ENCODE measurements around the gene TAF1D.

Gene TAF1D

DNA sequence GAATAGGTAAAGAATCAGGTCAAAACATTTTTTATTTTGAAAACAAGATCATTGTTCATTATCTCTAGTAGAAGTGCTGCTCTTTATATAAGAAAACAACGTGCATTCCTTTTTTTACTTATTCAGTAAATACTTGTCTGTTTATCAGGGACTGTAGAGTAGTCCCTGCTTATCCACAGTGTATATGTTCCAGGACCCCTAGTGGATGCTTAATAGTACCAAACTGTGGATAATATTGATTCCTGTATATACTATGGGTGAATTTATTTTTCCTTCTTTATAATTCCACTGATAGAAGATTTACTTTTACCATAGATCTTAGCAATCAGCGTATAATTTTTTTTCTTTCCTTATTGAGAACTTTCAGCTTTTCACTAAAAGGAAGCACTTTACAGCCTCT lies 47.2 kb downstream of the TAF1D start:
- Histone ChIP-seq H3K4me3 (ENCODE audit: control insufficient read depth in 1 of 7, extremely low read depth in 1 of 7, insufficient read depth in 4 of 7, low read depth in 2 of 7, low read length in 6 of 7) (no peak overlapping the region), H3K36me3 (ENCODE audit: control insufficient read depth in 4 of 4, insufficient read depth in 4 of 4, low read length in 3 of 4) (peaks cover 26 to 77% (median 49%) of the 10 kb centered on the region in 4 experiments), H3K4me1 (ENCODE audit: control extremely low read depth in 1 of 4, control insufficient read depth in 4 of 4, insufficient read depth in 4 of 4, low read length in 3 of 4) (peaks cover 0 to 4% (median 0%) of the 10 kb centered on the region in 4 experiments), H3K27ac (ENCODE audit: insufficient read depth in 1 of 2, low read depth in 1 of 2, low read length in 2 of 2, poor library complexity in 1 of 2, severe bottlenecking in 2 of 2) (no peak overlapping the region), H3K27me3 (replicated peaks in 2 of 5; ENCODE audit: control insufficient read depth in 4 of 5, insufficient read depth in 5 of 5, low read length in 4 of 5) (no peaks in the 10 kb centered on the region), H3K9me3 (ENCODE audit: control extremely low read depth in 1 of 5, control insufficient read depth in 4 of 5, insufficient read depth in 2 of 5, low read depth in 1 of 5, low read length in 4 of 5) (no peaks in the 10 kb centered on the region)
- CTCF ChIA-PET = interaction anchor here (1.1 to 3.3 kb wide), 2 partner anchors 14 to 23 kb away, joined by 3 to 17 read pairs; no protein-coding TSS in a partner anchor
- peak in 1 of 3 donors; percentile 23 for DNase-seq
- POLR2A ChIA-PET = no interaction called here
- WGBS (ENCODE audit: insufficient coverage) = no CpG with 5 or more reads among the region's 2 CpGs

DNA sequence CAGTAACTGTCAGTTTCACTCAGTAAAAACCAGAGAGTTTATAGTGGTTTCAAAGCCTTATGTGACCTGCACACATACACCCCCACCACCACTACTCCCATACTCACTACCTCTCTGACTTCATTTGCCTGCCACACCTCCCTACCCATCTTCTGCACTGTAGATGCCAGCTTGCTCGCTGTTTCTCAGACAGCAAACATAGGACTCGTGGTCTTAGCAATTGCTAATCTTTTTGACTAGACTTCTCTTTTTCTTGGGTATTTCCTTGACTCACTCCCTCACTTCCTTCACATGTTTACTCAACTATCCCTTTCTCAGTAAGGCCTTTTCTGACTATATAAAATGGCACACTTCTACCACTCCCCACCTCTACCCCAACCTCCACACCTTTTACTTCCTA lies 52.1 kb downstream of the TAF1D start:
- Histone ChIP-seq H3K9me3 (ENCODE audit: control extremely low read depth in 1 of 5, control insufficient read depth in 4 of 5, insufficient read depth in 2 of 5, low read depth in 1 of 5, low read length in 4 of 5) (no peaks in the 10 kb centered on the region), H3K4me3 (ENCODE audit: control insufficient read depth in 1 of 7, extremely low read depth in 1 of 7, insufficient read depth in 4 of 7, low read depth in 2 of 7, low read length in 6 of 7) (no peak overlapping the region), H3K27ac (ENCODE audit: insufficient read depth in 1 of 2, low read depth in 1 of 2, low read length in 2 of 2, poor library complexity in 1 of 2, severe bottlenecking in 2 of 2) (peak overlapping the region in 1 of 2 experiments; percentile 19), H3K4me1 (ENCODE audit: control extremely low read depth in 1 of 4, control insufficient read depth in 4 of 4, insufficient read depth in 4 of 4, low read length in 3 of 4) (peaks cover 0 to 6% (median 0%) of the 10 kb centered on the region in 4 experiments), H3K36me3 (ENCODE audit: control insufficient read depth in 4 of 4, insufficient read depth in 4 of 4, low read length in 3 of 4) (peaks cover 7 to 71% (median 44%) of the 10 kb centered on the region in 4 experiments), H3K27me3 (replicated peaks in 2 of 5; ENCODE audit: control insufficient read depth in 4 of 5, insufficient read depth in 5 of 5, low read length in 4 of 5) (no peaks in the 10 kb centered on the region)
- ChIA-PET CTCF (interaction anchor here (1.0 to 2.3 kb wide), 3 partner anchors 9 to 29 kb away, joined by 3 to 12 read pairs (median 3); no protein-coding TSS in a partner anchor), POLR2A (no interaction called here)
- DNase-seq = no peak
- 60% methylated on average over 2 of the region's 2 CpGs for WGBS (ENCODE audit: insufficient coverage)

DNA sequence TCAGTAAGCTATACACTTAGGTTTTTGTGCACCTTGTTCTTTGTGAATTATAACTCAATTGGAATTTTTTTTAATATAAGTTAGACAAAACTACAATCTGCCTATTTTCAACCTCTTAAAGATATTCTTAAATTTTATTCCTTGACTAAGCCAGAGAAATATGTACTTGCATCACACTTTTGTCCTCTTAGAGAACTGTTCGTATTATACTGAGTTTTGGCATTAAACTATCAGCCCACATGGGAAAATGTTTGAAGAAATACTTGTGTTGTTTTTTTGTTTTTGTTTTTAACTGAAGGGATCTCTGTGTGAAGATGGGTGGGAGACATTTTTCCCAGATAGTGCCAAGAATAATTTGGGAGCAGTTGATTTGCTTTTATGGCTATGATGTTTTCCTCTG lies 54.5 kb downstream of the TAF1D start:
- Histone ChIP-seq H3K36me3 (ENCODE audit: control insufficient read depth in 4 of 4, insufficient read depth in 4 of 4, low read length in 3 of 4) (peaks cover 9 to 77% (median 51%) of the 10 kb centered on the region in 4 experiments), H3K27ac (ENCODE audit: insufficient read depth in 1 of 2, low read depth in 1 of 2, low read length in 2 of 2, poor library complexity in 1 of 2, severe bottlenecking in 2 of 2) (no peak overlapping the region), H3K27me3 (replicated peaks in 2 of 5; ENCODE audit: control insufficient read depth in 4 of 5, insufficient read depth in 5 of 5, low read length in 4 of 5) (no peaks in the 10 kb centered on the region), H3K4me1 (ENCODE audit: control extremely low read depth in 1 of 4, control insufficient read depth in 4 of 4, insufficient read depth in 4 of 4, low read length in 3 of 4) (peaks cover 0 to 6% (median 0%) of the 10 kb centered on the region in 4 experiments), H3K9me3 (ENCODE audit: control extremely low read depth in 1 of 5, control insufficient read depth in 4 of 5, insufficient read depth in 2 of 5, low read depth in 1 of 5, low read length in 4 of 5) (no peaks in the 10 kb centered on the region), H3K4me3 (ENCODE audit: control insufficient read depth in 1 of 7, extremely low read depth in 1 of 7, insufficient read depth in 4 of 7, low read depth in 2 of 7, low read length in 6 of 7) (no peak overlapping the region)
- DNase-seq = no peak
- WGBS (ENCODE audit: insufficient coverage) = no CpG with 5 or more reads among the region's 1 CpG
- CTCF ChIA-PET = interaction anchor here (1.0 kb wide), 1 partner anchor 34 kb away, joined by 3 read pairs; no protein-coding TSS in a partner anchor
- POLR2A ChIA-PET = interaction anchor here (0.7 kb wide), 1 partner anchor 11 kb away, joined by 4 read pairs; no protein-coding TSS in a partner anchor

DNA sequence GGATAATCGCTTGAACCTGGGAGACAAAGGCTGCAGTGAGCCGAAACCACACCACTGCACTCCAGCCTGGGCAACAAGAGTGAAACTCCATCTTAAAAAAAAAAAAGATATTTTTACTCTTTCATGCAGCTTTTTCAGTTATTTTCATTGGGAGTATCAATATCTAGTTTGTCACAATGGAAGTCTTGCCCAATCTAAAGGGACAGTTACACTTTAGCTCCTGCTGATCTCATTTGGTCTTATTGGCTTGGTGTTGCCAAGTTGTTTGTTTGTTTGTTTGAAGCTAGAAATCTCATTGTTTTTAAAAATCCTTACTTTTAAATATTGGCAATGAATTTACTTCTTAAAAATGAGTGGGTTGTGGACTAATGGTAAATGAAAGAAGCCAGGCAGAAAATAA lies 55.1 kb downstream of the TAF1D start:
- ChIA-PET POLR2A (interaction anchor here (0.7 kb wide), 1 partner anchor 12 kb away, joined by 4 read pairs; no protein-coding TSS in a partner anchor), CTCF (interaction anchor here (1.0 to 1.1 kb wide), 2 partner anchors 12 to 34 kb away, joined by 3 read pairs; no protein-coding TSS in a partner anchor)

More for the DNA sequence above, 55.1 kb downstream of the TAF1D start:
- peaks cover 0 to 6% (median 0%) of the 10 kb centered on the region in 4 experiments for H3K4me1 ChIP-seq (ENCODE audit: control extremely low read depth in 1 of 4, control insufficient read depth in 4 of 4, insufficient read depth in 4 of 4, low read length in 3 of 4)
- 100% methylated on average over 2 of the region's 2 CpGs for WGBS (ENCODE audit: insufficient coverage)
- no peaks in the 10 kb centered on the region for H3K27me3 ChIP-seq (replicated peaks in 2 of 5; ENCODE audit: control insufficient read depth in 4 of 5, insufficient read depth in 5 of 5, low read length in 4 of 5)
- H3K27ac ChIP-seq (ENCODE audit: insufficient read depth in 1 of 2, low read depth in 1 of 2, low read length in 2 of 2, poor library complexity in 1 of 2, severe bottlenecking in 2 of 2) = no peak overlapping the region
- no peak overlapping the region for H3K4me3 ChIP-seq (ENCODE audit: control insufficient read depth in 1 of 7, extremely low read depth in 1 of 7, insufficient read depth in 4 of 7, low read depth in 2 of 7, low read length in 6 of 7)
- no peaks in the 10 kb centered on the region for H3K9me3 ChIP-seq (ENCODE audit: control extremely low read depth in 1 of 5, control insufficient read depth in 4 of 5, insufficient read depth in 2 of 5, low read depth in 1 of 5, low read length in 4 of 5)
- DNase-seq = no peak
- H3K36me3 ChIP-seq (ENCODE audit: control insufficient read depth in 4 of 4, insufficient read depth in 4 of 4, low read length in 3 of 4) = peaks cover 9 to 72% (median 52%) of the 10 kb centered on the region in 4 experiments
